GM19372 (cell line): Measurements from ENCODE around the gene DNAJB12.
"Not testable (repeated sequence)": the region's sequence is repeated elsewhere in the genome, so short reads cannot be mapped to it uniquely, and the experiment has no call there.

Experiments used
- ATAC-seq: cut with Tn5 transposase; IDR thresholded peaks from one replicate; pipeline ENCODE4 v1.9.1; 2021; ENCODE audit warnings: mild to moderate bottlenecking, low read depth, moderate library complexity; ENCODE audit not compliant: unreplicated experiment

DNAJB12 gene

DNA sequence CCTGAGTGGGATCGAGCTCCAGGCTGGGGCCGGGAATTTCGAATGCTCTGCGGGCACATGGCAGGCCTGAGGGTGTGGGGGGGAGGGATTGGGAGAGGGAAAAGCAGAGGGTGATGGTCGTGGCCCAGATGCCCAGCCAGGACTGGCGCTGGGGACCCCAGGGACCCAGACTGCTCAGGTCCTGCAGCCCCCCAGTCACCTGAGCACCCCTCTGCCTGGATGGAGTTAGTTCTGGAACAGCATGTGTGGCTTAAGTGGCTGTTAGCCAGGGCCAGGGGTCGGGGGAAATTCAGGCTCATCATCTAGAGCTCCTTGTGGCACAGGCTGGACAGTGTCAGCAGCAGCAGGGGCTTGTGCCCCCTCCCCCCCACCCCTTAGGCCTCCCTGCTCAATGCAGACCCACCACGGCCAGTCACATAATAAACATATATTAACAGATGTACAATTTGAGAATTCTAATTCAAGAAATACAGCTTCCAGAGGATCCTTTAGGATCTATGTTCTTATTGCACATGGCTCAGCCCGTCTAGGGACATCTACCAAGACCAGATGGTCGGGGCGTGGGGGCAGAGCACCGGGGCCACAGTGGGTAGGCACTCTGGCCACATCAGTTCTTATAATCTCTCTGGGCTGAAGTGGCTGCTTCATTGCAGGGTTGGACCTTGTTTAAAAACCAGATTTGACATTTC lies 22.2 kb downstream of the DNAJB12 start:
- ATAC-seq: no peak

DNA sequence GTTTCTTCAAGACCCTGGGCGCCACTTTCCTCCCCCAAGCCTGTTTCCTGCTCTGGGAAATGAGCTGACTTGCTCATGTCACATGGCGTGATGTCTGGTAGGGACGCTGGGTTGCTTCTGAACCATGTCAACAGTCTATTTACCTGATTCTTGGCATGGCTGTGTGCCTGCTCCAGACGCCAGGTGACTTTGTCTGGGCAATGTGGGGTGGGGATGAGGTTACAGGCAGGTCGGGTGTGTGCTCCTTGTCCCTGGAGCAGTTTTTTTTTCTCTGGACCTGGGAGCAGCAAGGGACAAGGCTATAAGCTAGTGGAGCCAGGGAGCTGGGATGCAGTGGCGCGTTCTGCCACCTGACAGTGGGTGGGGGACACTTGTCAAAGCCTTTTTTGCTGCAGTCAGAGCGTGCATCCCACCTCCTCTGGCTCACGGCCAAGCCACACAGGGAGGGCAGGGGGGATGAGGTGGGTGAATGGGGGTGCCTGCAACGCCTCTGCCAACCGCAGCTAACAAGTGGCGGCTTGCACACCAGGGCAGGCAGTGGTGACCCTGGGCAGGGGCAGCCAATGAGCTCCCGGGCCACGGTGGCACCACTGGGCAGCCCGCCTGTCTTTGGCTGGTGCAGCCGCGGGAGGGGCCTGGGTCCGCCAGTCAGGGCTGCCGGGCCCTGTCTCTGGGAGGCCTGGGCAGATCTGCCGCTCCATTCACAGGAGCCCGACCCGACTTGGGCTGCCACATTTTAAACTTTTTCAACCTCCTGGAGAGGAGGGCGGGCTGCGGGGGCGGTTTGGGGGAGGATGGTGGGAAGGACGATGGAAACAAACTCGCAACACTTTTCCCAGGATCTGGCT lies 22.9 kb downstream of the DNAJB12 start:
- no peak for ATAC-seq

DNA sequence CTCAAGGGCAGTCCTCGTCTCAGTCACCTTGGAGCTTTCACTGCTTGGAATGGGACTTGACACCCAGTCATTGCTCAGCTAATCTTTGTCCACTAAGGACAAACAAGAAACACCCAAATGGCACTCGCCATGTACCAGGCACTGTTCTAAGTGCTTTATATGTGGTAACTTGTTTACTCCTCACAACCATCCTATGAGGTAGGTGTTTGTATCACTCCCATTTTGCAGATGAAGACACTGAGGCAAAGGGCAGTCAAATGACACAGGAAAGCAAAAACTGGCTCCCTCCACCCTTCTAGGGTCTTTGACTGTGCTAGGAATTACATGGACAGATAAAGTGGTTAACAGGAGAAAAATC lies 24.7 kb downstream of the DNAJB12 start:
- no peak for ATAC-seq

DNA sequence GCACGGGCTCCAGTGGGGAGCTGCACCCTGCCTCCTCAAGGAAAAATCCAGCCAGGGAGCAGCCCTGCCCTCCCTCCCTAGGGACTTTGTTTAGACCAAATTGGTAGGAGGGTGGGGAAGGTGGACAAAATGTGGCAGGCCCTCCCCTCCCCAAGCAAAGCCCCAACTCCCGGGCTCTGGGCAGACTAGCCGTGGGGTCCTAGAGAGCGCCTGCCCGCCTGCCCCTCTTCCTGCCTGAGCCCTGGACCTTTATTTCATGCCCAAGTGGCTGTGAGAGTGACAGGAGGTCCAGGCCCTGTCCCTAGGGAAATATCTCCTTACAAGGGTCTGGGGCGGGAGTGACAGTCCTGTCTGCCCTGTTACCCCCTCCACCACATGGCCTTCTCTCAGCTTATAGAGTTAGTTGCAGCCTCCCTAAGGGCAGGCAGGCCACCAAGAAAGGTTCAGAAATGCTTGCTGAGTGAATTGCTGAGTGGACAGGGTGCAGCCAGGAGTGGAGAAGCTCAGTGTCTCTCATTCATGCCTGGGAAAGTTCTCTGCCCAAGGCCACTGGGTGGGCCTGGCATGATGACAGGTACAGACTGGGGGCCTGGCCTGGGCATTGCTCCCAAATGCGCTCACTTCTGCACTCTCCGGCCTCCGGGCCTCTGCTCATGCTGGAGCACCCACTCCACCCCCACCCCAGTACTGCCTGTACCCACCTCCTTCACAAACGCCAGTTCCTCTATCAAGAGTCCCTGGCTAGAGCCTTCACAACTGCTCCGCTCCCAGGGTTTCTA lies 25.2 kb downstream of the DNAJB12 start:
- ATAC-seq: no peak

DNA sequence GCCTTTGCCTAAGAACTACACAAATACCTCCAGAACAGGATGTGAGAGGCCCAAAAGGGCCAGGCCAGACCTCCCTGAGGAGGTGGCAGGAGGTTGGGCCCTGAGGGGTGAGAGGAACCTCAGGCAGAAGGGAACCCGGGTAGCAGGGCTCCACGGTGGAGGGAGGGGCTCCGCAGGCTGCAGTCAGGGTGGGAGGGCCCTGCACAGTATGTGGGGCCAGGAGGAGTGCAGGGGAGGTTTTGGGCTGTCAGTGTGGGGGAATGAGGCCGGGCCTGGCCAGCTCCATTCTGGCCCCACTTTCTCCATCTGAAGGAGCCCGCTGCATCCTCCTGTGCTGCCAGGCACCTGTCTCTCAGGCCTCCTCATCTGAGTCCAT lies 25.9 kb downstream of the DNAJB12 start:
- no peak for ATAC-seq

DNA sequence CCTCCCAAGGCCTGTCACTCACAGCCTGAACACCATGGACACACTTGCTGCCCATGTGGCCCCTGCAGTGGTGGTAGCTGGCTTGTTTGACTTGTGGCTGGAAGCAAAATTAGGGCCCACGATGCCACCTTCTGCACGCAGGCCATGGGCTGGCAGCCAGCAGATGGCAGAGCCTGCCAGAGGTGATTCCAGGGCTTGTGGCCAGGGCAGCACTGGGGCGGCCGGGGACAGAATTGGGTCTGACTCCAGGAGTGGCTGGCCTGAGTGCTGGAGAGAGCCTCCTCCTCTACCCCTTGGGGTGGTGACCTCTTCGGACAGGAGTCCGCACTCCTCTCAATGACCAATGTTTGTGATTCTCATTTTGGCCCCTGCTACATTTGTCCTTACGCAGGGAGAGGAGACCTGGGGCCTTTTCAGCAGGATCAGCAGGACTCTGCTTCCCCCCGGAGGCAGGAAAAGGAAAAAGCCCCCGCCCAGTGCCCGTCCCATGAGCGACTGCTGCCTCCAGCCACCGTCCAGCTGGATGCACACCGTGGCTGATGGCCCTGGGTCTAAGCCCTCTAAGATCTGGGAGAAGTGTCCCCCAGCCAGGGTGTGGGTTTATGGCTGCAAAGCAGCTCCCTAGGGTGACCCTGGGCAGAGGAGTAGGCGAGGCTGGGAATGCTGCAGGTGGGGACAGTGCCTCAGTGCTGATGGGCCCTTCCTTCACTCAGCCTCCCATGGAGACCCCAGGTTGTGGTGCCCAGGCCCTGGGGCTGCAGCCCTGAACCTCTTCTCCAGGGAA lies 26.5 kb downstream of the DNAJB12 start:
- no peak for ATAC-seq

DNA sequence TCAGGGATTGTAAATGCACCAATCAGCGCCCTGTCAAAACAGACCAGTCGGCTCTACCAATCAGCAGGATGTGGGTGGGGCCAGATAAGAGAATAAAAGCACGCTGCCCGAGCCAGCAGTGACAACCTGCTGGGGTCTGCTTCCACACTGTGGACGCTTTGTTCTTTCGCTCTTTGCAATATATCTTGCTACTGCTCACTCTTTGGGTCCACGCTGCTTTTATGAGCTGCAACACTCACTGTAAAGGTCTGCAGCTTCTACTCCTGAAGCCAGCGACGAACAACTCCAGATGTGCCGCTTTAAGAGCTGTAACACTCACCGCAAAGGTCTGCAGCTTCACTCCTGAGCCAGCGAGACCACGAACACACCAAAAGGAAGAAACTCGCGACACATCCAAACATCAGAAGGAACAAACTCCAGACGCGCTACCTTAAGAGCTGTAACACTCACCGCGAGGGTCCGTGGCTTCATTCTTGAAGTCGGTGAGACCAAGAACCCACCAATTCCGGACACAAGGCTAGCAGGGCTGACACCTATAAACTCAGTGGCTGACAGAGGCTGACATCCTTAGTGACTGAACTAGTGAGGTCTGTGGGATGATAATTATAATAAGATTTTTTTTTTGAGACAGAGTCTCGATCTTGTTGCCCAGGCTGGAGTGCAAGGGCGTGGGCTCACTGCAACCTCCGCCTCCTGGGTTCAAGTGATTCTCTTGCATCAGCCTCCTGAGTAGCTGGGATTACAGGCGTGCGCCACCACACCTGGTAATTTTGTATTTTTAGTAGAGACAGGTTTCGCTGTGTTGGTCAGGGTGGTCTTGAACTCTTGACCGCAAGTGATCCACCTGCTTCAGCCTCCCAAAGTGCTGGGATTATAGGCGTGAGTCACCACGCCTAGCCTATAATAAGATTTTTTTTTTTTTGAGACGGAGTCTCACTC lies 27.8 kb downstream of the DNAJB12 start:
- not testable (repeated sequence) for ATAC-seq

DNA sequence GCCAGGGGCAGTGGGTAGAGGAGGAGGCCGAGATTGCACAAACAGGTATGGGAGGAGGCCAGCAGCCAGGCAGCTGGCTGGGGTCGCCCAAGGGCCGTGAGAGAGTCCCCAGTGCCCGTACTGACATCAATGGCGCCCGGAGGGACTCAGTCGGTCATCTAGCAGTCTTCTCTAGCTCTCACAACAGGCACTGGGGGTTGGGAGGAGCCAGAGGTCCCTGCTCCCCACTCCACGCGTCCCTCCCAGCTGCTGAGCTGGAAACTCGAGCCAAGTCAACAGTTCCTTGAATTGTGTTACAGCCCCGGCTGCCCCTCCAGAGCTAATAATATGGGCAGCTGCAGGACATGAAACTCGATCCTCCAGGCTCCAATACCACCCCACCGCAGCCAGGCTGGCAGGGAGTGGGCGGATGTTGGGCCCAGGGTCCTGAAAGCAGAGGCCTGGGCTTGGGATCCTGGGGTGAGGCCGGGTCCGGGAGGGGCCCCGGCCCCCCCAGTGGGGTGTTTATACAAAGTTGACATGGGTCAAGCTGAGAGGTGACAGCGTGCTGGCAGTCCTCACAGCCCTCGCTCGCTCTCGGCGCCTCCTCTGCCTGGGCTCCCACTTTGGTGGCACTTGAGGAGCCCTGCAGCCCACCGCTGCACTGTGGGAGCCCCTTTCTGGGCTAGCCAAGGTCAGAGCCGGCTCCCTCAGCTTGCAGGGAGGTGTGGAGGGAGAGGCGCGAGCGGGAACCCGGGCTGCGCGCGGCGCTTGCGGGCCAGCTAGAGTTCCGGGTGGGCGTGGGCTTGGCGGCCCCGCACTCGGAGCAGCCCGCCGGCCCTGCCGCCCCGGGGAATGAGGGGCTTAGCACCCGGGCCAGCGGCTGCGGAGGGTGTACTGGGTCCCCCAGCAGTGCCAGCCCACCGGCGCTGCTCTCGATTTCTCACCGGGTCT lies 29.2 kb downstream of the DNAJB12 start:
- ATAC-seq: not testable (repeated sequence)

DNA sequence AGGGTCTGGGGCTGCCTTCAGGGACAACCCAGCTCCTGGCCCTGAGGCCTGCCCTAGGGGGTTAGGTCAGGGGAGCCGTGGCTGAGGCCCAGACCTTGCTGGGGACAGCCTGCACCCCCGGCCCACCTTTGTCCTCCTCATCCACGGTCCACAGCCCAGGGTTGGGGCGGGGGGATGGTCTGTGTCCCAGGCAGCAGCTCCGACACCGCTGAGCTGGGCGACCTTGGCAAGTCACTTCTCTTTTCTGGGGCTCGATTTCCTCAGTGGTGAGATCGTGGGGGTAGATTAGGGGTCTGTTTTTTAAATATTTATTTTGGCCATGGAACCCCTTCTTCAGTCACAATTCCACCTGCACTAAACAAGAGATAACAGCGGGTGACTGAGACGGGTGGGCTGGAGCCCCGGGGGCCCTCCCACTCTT lies 30.9 kb downstream of the DNAJB12 start:
- no peak for ATAC-seq

DNA sequence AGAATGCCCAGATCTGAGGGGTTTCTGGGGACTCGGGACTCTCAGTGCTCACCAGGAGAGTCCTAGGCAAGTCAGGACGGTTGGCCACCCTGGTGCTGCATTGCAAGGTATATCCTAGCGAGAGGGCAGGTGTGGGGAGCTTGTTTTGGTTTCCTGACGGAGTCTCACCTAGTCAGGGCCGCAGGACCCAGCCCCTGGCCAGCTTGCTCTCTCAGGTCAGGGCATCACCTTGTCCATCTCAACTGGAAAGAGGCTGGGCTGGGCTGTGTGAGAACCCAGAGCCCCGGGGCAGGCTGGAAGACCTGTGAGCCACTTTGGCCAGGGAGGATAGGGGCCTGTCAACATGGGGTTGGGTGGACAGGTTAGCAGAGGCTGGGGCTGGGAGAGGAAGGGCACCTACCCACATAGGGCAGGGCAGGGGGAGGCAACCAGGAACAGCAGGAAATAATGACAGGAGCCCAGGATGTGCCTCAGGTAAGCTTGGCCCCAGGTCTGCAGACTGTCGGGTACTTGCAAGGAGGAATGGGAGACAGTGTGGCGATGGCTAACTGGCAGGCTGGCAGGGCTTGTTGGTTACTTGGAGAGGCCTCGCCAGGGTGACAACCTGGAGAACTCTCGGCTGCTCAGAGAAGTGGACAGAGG lies 31.5 kb downstream of the DNAJB12 start:
- ATAC-seq: no peak

DNA sequence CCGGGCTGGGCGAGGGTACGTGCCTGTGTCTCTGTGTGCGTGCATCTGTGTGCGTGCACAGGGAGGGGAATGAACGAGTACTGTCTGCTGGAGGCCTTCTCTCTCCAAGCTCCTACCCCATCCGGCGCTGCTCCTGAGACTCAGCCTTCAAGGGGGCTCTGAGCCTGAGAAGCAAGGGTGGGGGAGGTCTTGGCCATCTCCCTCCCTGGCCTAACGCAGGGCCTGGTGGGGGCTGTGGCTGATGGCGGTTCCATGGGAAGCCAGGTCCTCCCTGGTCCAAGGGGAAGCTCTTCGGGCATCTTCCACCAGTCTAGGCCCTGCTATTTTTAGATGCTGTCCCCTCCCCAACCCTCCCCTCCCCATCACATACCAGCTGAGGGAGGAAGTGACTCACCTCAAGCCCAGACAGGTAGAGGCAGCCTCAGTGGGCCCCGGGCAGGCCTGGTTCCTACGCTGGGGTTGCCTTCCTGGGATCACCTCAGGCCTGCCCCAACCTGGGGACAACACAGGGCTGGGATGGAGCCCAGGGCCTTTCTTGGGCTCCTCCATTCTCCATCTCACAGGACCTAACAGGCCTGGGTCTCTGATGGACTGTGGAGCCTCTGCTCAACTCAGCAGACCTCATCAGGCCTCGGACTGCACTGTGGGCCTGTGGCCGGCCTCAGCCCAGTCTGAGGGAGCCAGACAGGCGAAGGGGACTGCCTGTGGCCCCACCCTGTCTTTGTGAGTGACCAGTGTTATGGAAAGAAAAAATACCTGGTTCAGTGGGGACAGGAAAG lies 32.2 kb downstream of the DNAJB12 start:
- ATAC-seq: no peak

DNA sequence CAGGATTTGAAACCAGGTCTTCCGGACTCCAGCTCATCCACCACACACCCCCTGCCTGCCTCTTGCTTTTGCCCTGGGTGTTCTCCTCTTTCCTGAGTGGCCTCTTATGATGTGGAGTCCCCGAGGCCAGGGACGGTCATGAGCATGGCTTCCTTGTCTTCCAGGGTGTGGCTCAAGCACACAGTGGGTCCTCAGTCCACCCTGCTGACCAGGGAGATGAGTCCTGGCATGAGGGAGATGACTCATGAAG lies 32.8 kb downstream of the DNAJB12 start:
- no peak for ATAC-seq

DNA sequence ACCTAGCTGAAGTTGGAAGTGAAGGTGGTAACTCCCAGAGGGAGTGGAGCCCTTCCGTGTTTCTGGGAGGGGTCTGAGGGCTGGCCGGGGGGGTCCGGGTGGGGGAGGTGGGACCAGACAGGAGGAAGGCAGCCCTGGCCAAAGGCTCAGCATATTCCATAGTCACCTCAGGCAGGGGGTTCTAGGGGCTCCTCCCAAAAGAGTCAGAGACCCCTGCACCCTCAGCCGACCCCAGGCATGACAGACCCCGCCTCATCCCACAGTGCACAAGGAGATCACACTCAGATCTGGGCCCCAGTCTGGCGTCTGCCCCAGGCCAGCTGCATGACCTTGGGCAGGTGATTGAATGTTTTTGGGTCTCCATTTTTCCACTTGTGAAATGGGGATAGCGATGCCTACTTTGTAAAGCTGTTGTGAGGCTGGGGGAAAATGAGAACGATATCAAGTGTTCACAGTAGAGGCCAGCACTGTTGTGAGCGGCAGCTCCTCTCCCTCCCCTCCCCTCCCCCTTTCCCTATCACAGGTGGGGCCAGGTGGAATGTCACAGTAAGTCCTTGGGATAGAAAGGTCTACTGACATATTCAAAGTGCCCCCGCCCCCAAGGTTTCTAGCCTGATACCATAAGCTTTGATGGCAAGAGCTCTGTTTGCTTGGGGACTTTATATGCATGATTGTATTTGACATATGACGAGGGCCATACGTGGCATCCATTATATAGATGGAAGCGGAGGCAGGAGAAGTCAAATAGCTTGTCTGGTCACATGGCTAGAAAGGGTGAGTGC lies 33.3 kb downstream of the DNAJB12 start:
- ATAC-seq: no peak

DNA sequence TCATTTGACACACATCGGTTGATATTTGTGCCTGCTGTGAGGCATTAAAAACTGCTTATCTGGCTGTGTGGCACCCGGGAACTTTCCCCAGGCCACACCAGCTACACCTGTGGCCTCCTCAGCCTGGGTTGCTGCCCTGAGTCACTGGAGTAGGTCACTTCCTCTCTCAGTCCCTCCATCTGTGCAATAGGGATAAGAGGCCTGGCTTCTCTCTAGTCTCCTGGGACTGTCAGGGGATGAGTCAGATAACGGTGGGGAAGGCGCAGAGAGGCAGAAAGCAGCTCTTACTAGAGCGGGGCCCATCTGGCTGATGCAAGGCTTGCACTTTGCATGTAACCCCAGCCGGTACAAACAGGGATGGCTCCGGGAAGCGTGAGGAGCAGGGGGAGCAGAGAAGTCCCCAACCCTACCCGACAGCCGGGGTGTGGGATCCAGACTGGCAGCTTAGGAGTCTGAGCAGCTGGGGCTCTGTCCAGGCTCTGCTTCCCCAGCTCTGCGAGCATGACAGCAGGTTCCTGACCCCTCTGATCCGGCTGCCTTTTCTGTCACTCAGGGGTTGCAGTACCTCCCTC lies 34.0 kb downstream of the DNAJB12 start:
- ATAC-seq: peak; percentile 51

DNA sequence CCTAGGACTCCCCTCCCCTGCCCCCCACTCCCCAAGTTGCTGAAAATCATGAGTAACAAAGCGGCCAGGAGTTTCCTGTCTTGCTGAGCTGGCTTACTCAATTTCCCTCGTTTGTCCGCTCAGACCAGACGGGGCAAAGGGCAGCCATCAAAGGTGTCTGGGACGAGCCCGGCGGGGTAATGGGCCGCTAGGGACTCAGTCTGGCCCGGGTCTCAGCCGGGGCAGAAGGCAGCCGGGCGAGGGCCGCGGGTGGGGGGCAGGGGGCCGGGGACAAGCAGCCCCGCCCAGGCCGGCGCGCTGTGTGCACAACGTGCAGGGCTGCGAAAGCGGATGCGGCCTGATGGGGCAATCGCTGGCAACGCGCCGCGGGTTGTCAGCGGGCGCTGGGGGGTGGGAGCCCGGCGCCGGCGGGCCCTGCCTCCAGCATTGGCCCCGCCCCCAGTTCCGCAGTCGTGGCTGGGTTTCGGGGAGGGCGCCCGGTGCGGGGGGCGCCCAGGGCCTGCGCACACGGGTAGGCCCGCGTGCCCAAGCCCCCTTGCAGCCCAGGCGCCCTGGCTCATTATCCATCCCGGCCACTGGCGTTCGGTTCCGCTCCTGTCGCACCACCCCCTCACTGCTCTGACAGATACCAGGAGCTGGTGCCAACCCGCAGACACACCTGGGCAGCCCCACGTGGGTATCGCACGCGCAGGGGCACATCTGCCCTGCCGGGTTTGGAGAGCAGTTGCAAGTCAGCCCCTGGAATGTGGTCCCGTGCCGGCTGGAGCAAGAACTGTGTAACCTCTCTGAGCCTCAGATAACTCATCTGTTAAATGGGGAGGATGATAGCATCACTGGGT lies 35.1 kb downstream of the DNAJB12 start:
- ATAC-seq: peak; percentile 66
